CD4-positive, alpha-beta memory T cell (primary cell): ENCODE measurements around the gene KBTBD8. TPM values are rescaled to one million over a fixed set of nuclear protein-coding genes. Genes with fewer than 3 reads are reported as not detected.

Experiments used
- CTCF ChIA-PET: fragments of 350-600 bp; sonication (Branson Sonifier 250); formaldehyde crosslinking; loops from one replicate; lab custom pipeline; 2021; ENCODE audit warnings: inconsistent platforms; ENCODE audit not compliant: partially characterized antibody; lab: Charles Lee
- POLR2A ChIA-PET: fragments of 350-600 bp; sonication (Branson Sonifier 250); formaldehyde crosslinking; loops from one replicate; lab custom pipeline; 2021; ENCODE audit not compliant: partially characterized antibody; lab: Charles Lee
- DNase-seq, 5 donors: peaks; one replicate each; pipeline versions ENCODE4 v3.0.0 to v3.0.0-alpha.2; 2020 to 2022; ENCODE audit warnings: mixed read lengths in 1 of 5
- H3K27ac ChIP-seq: one replicate; pipeline ENCODE4 v1.7.0; 2013; ENCODE audit warnings: low read depth, low read length
- H3K27me3 ChIP-seq: 2 replicates; pipeline ENCODE4 v1.7.0; 2013; ENCODE audit warnings: mild to moderate bottlenecking, low read length, moderate library complexity; ENCODE audit not compliant: insufficient read depth
- H3K36me3 ChIP-seq: 2 replicates; pipeline ENCODE4 v1.7.0; 2013; ENCODE audit warnings: mild to moderate bottlenecking, low read length, moderate library complexity; ENCODE audit not compliant: insufficient read depth
- H3K4me1 ChIP-seq: 2 replicates; pipeline ENCODE4 v1.7.0; 2013; ENCODE audit warnings: mild to moderate bottlenecking, low read length, moderate library complexity; ENCODE audit not compliant: insufficient read depth
- H3K4me3 ChIP-seq, 2 donors: one replicate each; pipeline ENCODE4 v1.7.0; 2013; ENCODE audit warnings: low read length in 2 of 2, mild to moderate bottlenecking in 1 of 2
- H3K9me3 ChIP-seq, 2 donors: one replicate each; pipeline ENCODE4 v1.7.0; 2013; ENCODE audit warnings: low read length in 2 of 2, control low read depth in 1 of 2; ENCODE audit not compliant: control insufficient read depth in 1 of 2
- H3K27ac Mint-ChIP-seq, 7 donors: one replicate each; pipeline ENCODE4 v1.8.0; 2020 to 2021; ENCODE audit warnings: mixed read lengths in 7 of 7, mild to moderate bottlenecking in 6 of 7, inconsistent platforms in 3 of 7, moderate library complexity in 3 of 7
- H3K27me3 Mint-ChIP-seq, 2 donors: one replicate each; pipeline ENCODE4 v1.8.0; 2020 to 2021; ENCODE audit warnings: mixed read lengths in 2 of 2
- H3K36me3 Mint-ChIP-seq, 2 donors: one replicate each; pipeline ENCODE4 v1.8.0; 2020 to 2021; ENCODE audit warnings: mixed read lengths in 2 of 2, inconsistent platforms in 1 of 2, mild to moderate bottlenecking in 1 of 2
- H3K4me1 Mint-ChIP-seq, 4 donors: one replicate each; pipeline ENCODE4 v1.8.0; 2020 to 2021; ENCODE audit warnings: mixed read lengths in 4 of 4, mild to moderate bottlenecking in 1 of 4
- H3K4me3 Mint-ChIP-seq, 8 donors: one replicate each; pipeline ENCODE4 v1.8.0; 2020 to 2021; ENCODE audit warnings: mixed read lengths in 8 of 8, mild to moderate bottlenecking in 7 of 8, moderate library complexity in 6 of 8, inconsistent platforms in 3 of 8
- H3K9me3 Mint-ChIP-seq, 8 donors: one replicate each; pipeline ENCODE4 v1.8.0; 2020 to 2021; ENCODE audit warnings: mixed read lengths in 8 of 8, mild to moderate bottlenecking in 5 of 8, inconsistent platforms in 3 of 8, moderate library complexity in 1 of 8
- intact Hi-C: fragments of 100-400 bp; cut with micrococcal nuclease; formaldehyde crosslinking; loops from one replicate; pipeline ENCODE4 v1.15.1; 2023
- polyA plus RNA-seq, 2 donors: library from polyadenylated mRNA; unstranded; fragments of 300-500 nt; fragmentation: Illumina TruSeq; gene quantifications; one replicate each; pipeline ENCODE4 v1.2.3, GENCODE V29; 2021
- total RNA-seq, 2 experiments: library from RNA; stranded (reverse); gene quantifications; one replicate each; pipeline ENCODE4 v1.2.3, GENCODE V29; 2021

The KBTBD8 gene
- total and polyA plus RNA-seq, 4 experiments from 2014 or later, result 1.6 to 10.8 (median 7.1) TPM

DNA sequence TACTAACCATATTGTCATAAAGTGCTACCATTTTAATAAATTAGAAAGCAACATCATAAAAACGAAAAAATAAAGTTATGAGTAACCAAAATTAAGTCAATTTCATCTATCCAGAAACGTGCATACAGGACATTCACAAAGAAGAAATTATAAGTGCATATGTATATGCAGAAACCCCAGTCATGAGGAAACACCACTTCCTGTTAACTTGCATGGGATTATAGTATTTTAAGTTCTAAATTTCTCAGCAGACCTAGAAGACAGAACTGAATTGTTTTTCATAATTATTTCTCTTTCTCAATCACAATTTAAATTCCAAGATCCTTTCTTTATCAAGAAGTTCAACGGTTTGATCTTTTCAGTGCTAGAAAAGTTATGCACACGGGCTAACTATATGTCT, 1.4 kb upstream of the KBTBD8 start:
- Histone ChIP-seq H3K4me3 (no peak overlapping the region), H3K4me1 (peaks cover 32% of the 10 kb centered on the region), H3K36me3 (no peaks in the 10 kb centered on the region), H3K27ac (no peak overlapping the region), H3K27me3 (peaks cover 3% of the 10 kb centered on the region), H3K9me3 (no peaks in the 10 kb centered on the region)
- Mint-ChIP-seq H3K36me3 (peaks cover 0 to 13% of the 10 kb centered on the region in 2 donors), H3K4me3 (no peak overlapping the region), H3K4me1 (peaks cover 20 to 36% (median 28%) of the 10 kb centered on the region in 4 donors), H3K27ac (no peak overlapping the region), H3K9me3 (no peaks in the 10 kb centered on the region), H3K27me3 (peaks cover 2 to 4% of the 10 kb centered on the region in 2 donors)
- ChIA-PET POLR2A (no interaction called here), CTCF (interaction anchor here (2.7 kb wide), 1 partner anchor 25 kb away, joined by 40 read pairs; no protein-coding TSS in a partner anchor)
- no peak for DNase-seq
- intact Hi-C loops, result no loop called here

DNA sequence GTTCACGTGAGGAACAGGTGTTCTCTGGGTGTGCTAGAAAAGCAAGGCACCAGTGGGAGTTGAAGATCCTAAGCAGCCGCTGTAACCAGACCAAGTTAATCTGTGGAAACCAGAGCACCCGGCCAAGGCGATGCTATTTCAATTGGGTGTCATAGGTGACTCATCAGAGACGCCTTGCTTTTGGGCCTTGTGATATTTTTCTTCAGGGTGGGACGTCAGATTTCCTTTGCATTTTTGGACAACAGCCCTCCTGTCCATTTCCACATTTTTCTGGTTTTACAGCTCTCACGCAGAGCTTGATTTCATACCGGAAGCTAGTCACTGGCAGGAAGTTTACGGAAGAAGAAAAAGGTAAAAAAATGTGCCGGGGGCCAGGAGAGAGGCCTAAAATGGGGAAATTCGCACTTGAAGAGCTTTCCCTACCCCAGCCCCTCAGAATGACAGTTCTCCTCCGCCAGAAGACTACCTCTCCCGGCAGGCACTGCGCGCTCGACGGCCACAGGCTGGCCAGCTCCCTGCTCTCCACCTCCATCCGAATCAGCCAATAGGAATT, 471 bp upstream of the KBTBD8 start:
- ChIA-PET CTCF (interaction anchor here (1.1 to 2.7 kb wide), 6 partner anchors 10 to 537 kb away, joined by 3 to 40 read pairs (median 6); no protein-coding TSS in a partner anchor), POLR2A (interaction anchor here (0.8 to 1.8 kb wide), 8 partner anchors 9 to 777 kb away, joined by 3 to 20 read pairs (median 4); partner anchors contain the start of gene SLC25A26)
- Histone ChIP-seq H3K27me3 (peaks cover 3% of the 10 kb centered on the region), H3K27ac (peak overlapping the region; percentile 67), H3K9me3 (no peaks in the 10 kb centered on the region), H3K36me3 (no peaks in the 10 kb centered on the region), H3K4me3 (peak overlapping the region in 1 of 2 donors; percentile 57), H3K4me1 (peaks cover 39% of the 10 kb centered on the region)
- no peak for DNase-seq
- Mint-ChIP-seq H3K9me3 (no peaks in the 10 kb centered on the region), H3K36me3 (peaks cover 3 to 15% of the 10 kb centered on the region in 2 donors), H3K4me3 (peak overlapping the region; percentile 90 to 96 (median 94)), H3K4me1 (peaks cover 22 to 41% (median 29%) of the 10 kb centered on the region in 4 donors), H3K27ac (peak overlapping the region; percentile 88 to 97 (median 94)), H3K27me3 (peaks cover 2 to 4% of the 10 kb centered on the region in 2 donors)
- intact Hi-C loops, result loop anchor here (1.0 to 2.0 kb wide), 7 partner anchors 21 to 1060 kb away; partner anchors contain the start of genes LRIG1 and SUCLG2

DNA sequence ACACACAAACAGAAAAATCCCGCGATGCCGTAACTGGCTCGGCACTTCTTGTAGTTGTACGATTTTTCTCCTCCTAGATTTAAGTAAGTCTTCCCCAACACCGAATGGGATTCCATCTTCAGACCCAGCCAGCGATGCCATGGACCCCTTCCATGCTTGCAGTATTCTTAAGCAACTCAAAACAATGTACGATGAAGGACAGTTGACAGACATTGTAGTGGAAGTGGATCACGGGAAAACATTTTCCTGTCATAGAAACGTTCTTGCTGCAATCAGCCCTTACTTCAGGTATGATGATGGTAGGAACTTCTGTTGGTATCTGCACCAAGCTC, 763 bp downstream of the KBTBD8 start:
- intact Hi-C loops, result loop anchor here (1.0 to 2.0 kb wide), 7 partner anchors 20 to 1058 kb away; partner anchors contain the start of genes LRIG1 and SUCLG2
- H3K27ac ChIP-seq, result peak overlapping the region; percentile 67
- Mint-ChIP-seq H3K27me3 (peaks cover 0 to 3% of the 10 kb centered on the region in 2 donors), H3K27ac (peak overlapping the region; percentile 84 to 96 (median 94)), H3K4me3 (peak overlapping the region; percentile 90 to 96 (median 94)), H3K9me3 (no peaks in the 10 kb centered on the region), H3K36me3 (peaks cover 13 to 27% of the 10 kb centered on the region in 2 donors), H3K4me1 (peaks cover 26 to 53% (median 32%) of the 10 kb centered on the region in 4 donors)
- ChIA-PET CTCF (interaction anchor here (1.3 to 2.7 kb wide), 4 partner anchors 11 to 115 kb away, joined by 3 to 40 read pairs (median 10); no protein-coding TSS in a partner anchor), POLR2A (interaction anchor here (0.9 to 1.8 kb wide), 6 partner anchors 7 to 655 kb away, joined by 3 to 20 read pairs (median 4); no protein-coding TSS in a partner anchor)
- H3K27me3 ChIP-seq, result peaks cover 3% of the 10 kb centered on the region
- peaks cover 39% of the 10 kb centered on the region for H3K4me1 ChIP-seq
- H3K36me3 ChIP-seq, result peaks cover 7% of the 10 kb centered on the region
- H3K4me3 ChIP-seq, result peak overlapping the region; percentile 57 to 85
- DNase-seq, result no peak
- no peaks in the 10 kb centered on the region for H3K9me3 ChIP-seq

DNA sequence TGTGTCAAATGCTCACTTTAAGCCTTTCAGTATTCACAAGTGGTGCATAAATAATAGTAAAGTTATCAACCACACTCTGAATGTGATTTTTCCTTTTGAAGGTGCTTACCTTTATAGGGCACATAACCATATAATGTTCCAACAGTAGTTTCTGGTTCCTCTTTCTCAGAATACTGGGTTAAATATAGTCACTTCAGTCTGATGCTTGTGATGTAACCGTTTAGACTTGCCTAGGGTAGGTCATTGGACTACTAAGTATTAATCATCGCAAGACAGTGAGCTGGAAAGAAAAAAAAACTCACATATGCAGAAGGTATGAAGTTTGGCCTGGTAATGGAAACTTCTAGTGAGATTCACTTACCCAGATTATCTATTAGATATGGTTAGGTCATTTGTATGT, 1.9 kb downstream of the KBTBD8 start:
- H3K9me3 Mint-ChIP-seq, result no peaks in the 10 kb centered on the region
- peaks cover 18 to 35% of the 10 kb centered on the region in 2 donors for H3K36me3 Mint-ChIP-seq
- Histone ChIP-seq H3K27me3 (no peaks in the 10 kb centered on the region), H3K27ac (no peak overlapping the region), H3K9me3 (no peaks in the 10 kb centered on the region), H3K36me3 (peaks cover 9% of the 10 kb centered on the region), H3K4me1 (peaks cover 46% of the 10 kb centered on the region), H3K4me3 (no peak overlapping the region)
- ChIA-PET CTCF (interaction anchor here (1.0 kb wide), 1 partner anchor 28 kb away, joined by 4 read pairs; no protein-coding TSS in a partner anchor), POLR2A (no interaction called here)
- DNase-seq, result no peak
- H3K4me3 Mint-ChIP-seq, result peak overlapping the region in 4 of 8 donors; percentile 9 to 71 (median 14)
- no peaks in the 10 kb centered on the region for H3K27me3 Mint-ChIP-seq
- H3K27ac Mint-ChIP-seq, result peak overlapping the region in 3 of 7 donors; percentile 38 to 73 (median 41)
- intact Hi-C loops, result loop anchor here (10.0 kb wide), 1 partner anchor 605 kb away; no protein-coding TSS in a partner anchor
- peaks cover 33 to 61% (median 39%) of the 10 kb centered on the region in 4 donors for H3K4me1 Mint-ChIP-seq

DNA sequence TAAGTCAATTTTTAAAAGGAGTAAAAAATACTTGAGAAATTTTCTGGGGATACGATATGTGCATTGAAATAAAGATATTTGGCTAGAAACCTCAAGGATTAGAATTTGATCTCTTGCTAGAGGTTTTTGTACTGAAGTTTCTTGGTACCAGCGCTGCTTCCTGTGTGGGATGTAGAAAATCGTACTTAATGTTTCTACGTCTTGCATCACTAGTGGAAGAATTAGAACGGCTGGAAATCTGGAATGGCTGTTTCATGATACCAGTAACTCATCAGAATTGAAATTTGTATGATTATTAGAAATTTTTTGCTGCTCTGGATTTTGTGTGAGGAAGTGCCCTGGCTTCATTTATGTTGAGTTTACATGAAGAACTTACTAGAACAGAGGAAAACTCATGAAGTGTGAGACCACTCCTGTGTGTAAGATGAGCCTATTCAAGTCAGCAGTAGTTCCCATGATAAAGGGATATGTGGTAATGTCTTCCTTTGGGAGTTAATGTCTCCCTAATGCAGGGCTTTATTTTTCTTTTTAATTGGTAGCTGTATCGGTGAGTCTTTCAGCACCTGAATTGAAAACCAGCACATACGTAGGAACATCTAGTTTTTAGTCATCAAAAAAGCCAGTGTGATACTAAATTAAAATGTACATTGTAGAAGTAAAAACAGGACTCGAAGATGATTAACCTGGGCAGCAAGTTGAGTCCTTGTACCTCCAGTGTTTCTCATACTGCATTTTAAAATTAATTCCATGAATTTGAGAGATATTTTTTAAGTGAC, 3.2 kb downstream of the KBTBD8 start:
- POLR2A ChIA-PET, result no interaction called here
- no peak for DNase-seq
- Mint-ChIP-seq H3K4me1 (peaks cover 41 to 74% (median 49%) of the 10 kb centered on the region in 4 donors), H3K9me3 (no peaks in the 10 kb centered on the region), H3K36me3 (peaks cover 23 to 45% of the 10 kb centered on the region in 2 donors), H3K4me3 (peak overlapping the region; percentile 16 to 78 (median 67)), H3K27me3 (no peaks in the 10 kb centered on the region), H3K27ac (peak overlapping the region in 6 of 7 donors; percentile 16 to 55 (median 40))
- no peaks in the 10 kb centered on the region for H3K27me3 ChIP-seq
- intact Hi-C loops, result loop anchor here (10.0 kb wide), 1 partner anchor 606 kb away; no protein-coding TSS in a partner anchor
- CTCF ChIA-PET, result no interaction called here
- H3K27ac ChIP-seq, result no peak overlapping the region
- peaks cover 9% of the 10 kb centered on the region for H3K36me3 ChIP-seq
- H3K4me1 ChIP-seq, result peaks cover 57% of the 10 kb centered on the region
- H3K9me3 ChIP-seq, result no peaks in the 10 kb centered on the region
- peak overlapping the region in 1 of 2 donors; percentile 17 for H3K4me3 ChIP-seq

DNA sequence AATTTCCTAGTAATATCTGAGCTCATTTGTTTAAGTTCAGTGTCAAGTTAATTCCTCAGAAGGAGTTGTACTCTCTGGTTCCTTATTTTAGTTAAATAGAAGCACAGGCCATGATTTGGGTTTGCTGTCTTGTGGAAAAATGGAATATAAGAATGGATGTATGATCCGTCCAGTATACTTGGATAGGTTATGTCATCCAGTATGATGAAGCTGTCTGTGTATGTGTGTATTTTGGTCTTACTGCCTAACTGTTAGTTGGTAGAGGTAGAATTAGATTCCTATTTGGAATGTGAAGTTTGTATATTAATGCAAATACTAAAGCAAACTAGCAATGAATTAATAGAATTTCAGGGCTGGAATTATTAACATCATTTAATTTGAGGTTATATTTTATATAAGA, 7.9 kb downstream of the KBTBD8 start:
- intact Hi-C loops, result loop anchor here (10.0 kb wide), 1 partner anchor 611 kb away; no protein-coding TSS in a partner anchor
- Histone ChIP-seq H3K36me3 (peaks cover 15% of the 10 kb centered on the region), H3K4me3 (no peak overlapping the region), H3K9me3 (no peaks in the 10 kb centered on the region), H3K4me1 (peaks cover 32% of the 10 kb centered on the region), H3K27ac (no peak overlapping the region), H3K27me3 (no peaks in the 10 kb centered on the region)
- Mint-ChIP-seq H3K36me3 (peaks cover 58 to 76% of the 10 kb centered on the region in 2 donors), H3K4me1 (peaks cover 26 to 54% (median 31%) of the 10 kb centered on the region in 4 donors), H3K27ac (peak overlapping the region in 2 of 7 donors; percentile 38 to 61), H3K9me3 (no peaks in the 10 kb centered on the region), H3K4me3 (peak overlapping the region in 4 of 8 donors; percentile 3 to 41 (median 16)), H3K27me3 (no peaks in the 10 kb centered on the region)
- POLR2A ChIA-PET, result interaction anchor here (0.7 kb wide), 1 partner anchor 8 kb away, joined by 3 read pairs; the partner anchor contains the start of gene KBTBD8
- DNase-seq, result no peak
- CTCF ChIA-PET, result interaction anchor here (0.7 to 1.4 kb wide), 4 partner anchors 9 to 108 kb away, joined by 3 to 9 read pairs (median 3); no protein-coding TSS in a partner anchor
